K562 (cell line): ENCODE results near the gene ACTN2. TPM values are rescaled to one million over a fixed set of nuclear protein-coding genes. Genes with fewer than 3 reads are reported as not detected.
A peak's percentile ranks its signal among the peaks of the same experiment; 100 is the strongest.

Source experiments
- CCAR2 ChIP-seq: fragments of 200-400 bp; formaldehyde crosslinking; IDR thresholded peaks from 2 replicates; pipeline ENCODE4 v1.6.1; 2017; ENCODE audit warnings: mild to moderate bottlenecking, low read depth, low read length
- EP300 ChIP-seq: IDR thresholded peaks from 2 replicates; pipeline ENCODE4 v1.6.1; 2012; ENCODE audit warnings: low read length, improper control_type of control experiment
- MLX ChIP-seq, 2 experiments: fragments of 450-650 bp in 1 of 2; sonication (generic) in 1 of 2; formaldehyde crosslinking; conservative IDR thresholded peaks; 2 replicates each; pipeline versions ENCODE4 v1.4.0 to v1.8.1; 2020 to 2022; ENCODE audit warnings: mild to moderate bottlenecking in 1 of 2, missing genetic modification reagents in 1 of 2
- MNT ChIP-seq, 2 experiments: fragments of 450-650 bp; conservative IDR thresholded peaks; 2 replicates each; pipeline ENCODE4 v1.6.1; 2017; ENCODE audit warnings: mild to moderate bottlenecking in 2 of 2, moderate library complexity in 2 of 2
- MXD1 ChIP-seq: fragments of 250-450 bp; sonication (Bioruptor Pico); IDR thresholded peaks from 2 replicates; pipeline ENCODE4 v1.8.0; 2021; ENCODE audit warnings: borderline replicate concordance, mild to moderate bottlenecking, moderate library complexity; ENCODE audit not compliant: poor library complexity, severe bottlenecking
- NCOA2 ChIP-seq, 2 experiments: fragments of 450-650 bp; IDR thresholded peaks; 2 replicates each; pipeline ENCODE4 v1.6.1; 2018; ENCODE audit warnings: mild to moderate bottlenecking in 2 of 2, moderate library complexity in 1 of 2; ENCODE audit not compliant: partially characterized antibody in 2 of 2
- RNF2 ChIP-seq: sonication (generic); IDR thresholded peaks from 2 replicates; pipeline ENCODE4 v1.6.1; 2016
- SAFB ChIP-seq: fragments of 200-400 bp; formaldehyde crosslinking; IDR thresholded peaks from 2 replicates; pipeline ENCODE4 v1.6.1; 2017; ENCODE audit warnings: low read depth, low read length, borderline replicate concordance
- SAP30 ChIP-seq: fragments of 200-600 bp; sonication (generic); IDR thresholded peaks from 2 replicates; pipeline ENCODE4 v1.6.1; 2012; ENCODE audit warnings: borderline replicate concordance, low read depth, mild to moderate bottlenecking, moderate library complexity, low read length, control low read depth, inconsistent platforms; ENCODE audit not compliant: insufficient read depth, poor library complexity, severe bottlenecking
- THRAP3 ChIP-seq: fragments of 450-650 bp; IDR thresholded peaks from 2 replicates; pipeline ENCODE4 v1.6.1; 2016; ENCODE audit warnings: mild to moderate bottlenecking, inconsistent platforms, borderline replicate concordance
- UBTF ChIP-seq, 2 experiments: IDR thresholded peaks; 2 replicates each; pipeline ENCODE4 v1.6.1; 2012; ENCODE audit warnings: improper control_type of control experiment in 2 of 2, low read depth in 2 of 2, low read length in 2 of 2, borderline replicate concordance in 1 of 2
- VEZF1 ChIP-seq: fragments of 200-800 bp; sonication (Bioruptor generic); IDR thresholded peaks from 2 replicates; pipeline ENCODE4 v1.6.1; 2017; ENCODE audit warnings: missing genetic modification characterization, missing compliant biosample characterization
- ZNF232 ChIP-seq: sonication (generic); formaldehyde crosslinking; IDR thresholded peaks from 2 replicates; pipeline ENCODE4 v1.8.0; 2022; ENCODE audit warnings: mild to moderate bottlenecking, missing genetic modification reagents
- ZNF589 ChIP-seq: fragments of 200-800 bp; sonication (Bioruptor generic); IDR thresholded peaks from 2 replicates; pipeline ENCODE4 v1.6.1; 2016; ENCODE audit warnings: low read depth, missing genetic modification characterization, missing compliant biosample characterization
- ZNF644 ChIP-seq: fragments of 200-800 bp; sonication (Bioruptor generic); IDR thresholded peaks from 2 replicates; pipeline ENCODE4 v1.6.1; 2016; ENCODE audit warnings: low read depth, missing genetic modification characterization, missing compliant biosample characterization
- polyA plus RNA-seq, 8 experiments: library from polyadenylated mRNA; depleted of rRNA in 4 of 8; stranded (reverse) in 5 of 8; unstranded in 3 of 8; fragments of >200 nt; fragmentation: Nextera tagmentation in 2 of 8; fragmentation: Illumina TruSeq in 1 of 8; extraction: Ambion mirVana in 2 of 8; extraction: Trizol in 1 of 8; gene quantifications; 2 replicates each; pipeline versions ENCODE4 v1.2.1 to v1.2.3, GENCODE V29; 2011 to 2014; ENCODE audit warnings: inconsistent platforms in 1 of 8, missing spikeins in 1 of 8
- total RNA-seq, 7 experiments: library from RNA; depleted of rRNA in 6 of 7; stranded (reverse); fragments of >200 nt in 6 of 7; fragmentation: Illumina TruSeq in 2 of 7; extraction: Trizol in 2 of 7; gene quantifications; 2 replicates each; pipeline versions ENCODE4 v1.2.1 to v1.2.3, GENCODE V29; 2011 to 2021; ENCODE audit warnings: low replicate concordance in 1 of 7

ACTN2 gene
- total and polyA plus RNA-seq, 9 of the 15 experiments (the other 6 are each of a cell fraction or from before 2014, with no cell fraction given): 0.18 to 0.94 (median 0.42) TPM

- TF ChIP-seq VEZF1 (CRISPR knock-in tag) (peak; percentile 91), EP300 (no peak), RNF2 (peak; percentile 27; the same call in 1 of the 2 replicates), SAFB (0 out of 2 replicates have a peak, but pooled peaks have one; percentile 23), ZNF644 (no peak), THRAP3 (0 out of 2 replicates have a peak, but pooled peaks have one; percentile 2), MXD1 (no peak), ZNF232 (CRISPR knock-in tag) (no peak), NCOA2 (IDR thresholded peaks at IDR 0.05; ENCODE audit: partially characterized antibody in 2 of 2) (no peak), SAP30 (no peak), MLX (CRISPR knock-in tag; conservative IDR thresholded peaks at IDR 0.05) (no peak), ZNF589 (CRISPR knock-in tag) (no peak), UBTF (IDR thresholded peaks at IDR 0.05; ENCODE audit: borderline replicate concordance in 1 of 2, low read depth in 2 of 2, low read length in 2 of 2) (peak in 1 of 2 experiments; percentile 81; a peak in 2 of 4 replicates), MNT (conservative IDR thresholded peaks at IDR 0.05) (peak; percentile 28 to 82; a peak in 2 of 4 replicates), CCAR2 (no peak)
These were observed at the start of gene ACTN2 (continued) for GRCh38 chr1:236685917-236686814.
